Measurements from ENCODE around the gene NDRG4.

The NDRG4 gene

DNA sequence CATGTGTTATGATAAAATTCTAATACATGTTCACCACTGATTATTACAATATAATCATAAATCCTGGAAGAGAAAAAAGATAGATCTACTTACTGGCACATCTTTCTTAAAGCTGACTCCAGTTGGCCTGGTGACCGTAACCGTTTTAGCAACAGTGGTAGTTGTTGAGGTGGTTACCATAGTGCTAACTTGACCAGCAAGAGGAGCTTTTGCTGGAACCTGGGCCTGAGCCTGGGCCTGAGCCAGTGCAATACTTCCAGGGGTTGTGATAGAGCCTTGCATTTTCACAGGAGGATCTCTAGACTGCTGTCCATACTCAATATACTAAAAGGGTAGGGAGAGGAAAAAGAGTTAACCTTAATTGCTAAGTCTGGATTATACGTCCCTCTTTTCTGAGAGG, 51.6 kb downstream of the NDRG4 start:
- DNase-seq: no peak

DNA sequence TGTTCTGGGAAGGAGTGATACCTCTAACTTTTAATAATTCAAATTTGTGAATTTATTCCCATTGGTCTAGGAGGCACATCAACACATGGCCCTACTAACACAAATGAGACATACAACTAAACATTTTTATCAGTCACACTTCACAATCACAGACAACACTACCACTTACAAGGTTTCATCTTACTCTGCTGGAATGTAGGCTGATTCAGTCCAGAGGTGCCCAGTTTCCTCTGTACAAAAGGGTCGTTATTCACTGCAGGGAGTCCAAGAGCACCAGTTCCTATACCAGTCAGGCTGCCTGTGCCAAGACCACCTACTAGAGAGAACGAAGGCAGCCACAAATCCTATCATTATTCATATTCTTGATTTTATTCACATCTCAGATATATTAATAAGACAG, 56.7 kb downstream of the NDRG4 start:
- DNase-seq: no peak

All from NCI-H526 treated with DMSO at 0.1 percent for 48 hours (cell line).